Measurements from ENCODE around the gene CEACAM19.
"Not testable (repeated sequence)": the region's sequence is repeated elsewhere in the genome, so short reads cannot be mapped to it uniquely, and the experiment has no call there.

Gene CEACAM19

GRCh38 chr19:44663996-44664395 is 7.3 kb upstream of the CEACAM19 start:
- Histone ChIP-seq H3K9me3 (ENCODE audit: low read length) (no peaks in the 10 kb centered on the region), H3K9ac (ENCODE audit: low read length) (no peak overlapping the region), H3K27ac (ENCODE audit: low read depth, low read length) (no peak overlapping the region), H3K4me3 (ENCODE audit: low read depth in 1 of 2, low read length in 2 of 2) (no peak overlapping the region), H3K4me1 (ENCODE audit: insufficient read depth, low read length) (no peaks in the 10 kb centered on the region), H3K27me3 (ENCODE audit: control insufficient read depth in 1 of 2, insufficient read depth in 2 of 2, low read length in 2 of 2) (no peaks in the 10 kb centered on the region), H3K36me3 (ENCODE audit: insufficient read depth, low read length) (peaks cover 39% of the 10 kb centered on the region)

- no peak overlapping the region for H3K4me3 ChIP-seq (ENCODE audit: low read depth in 1 of 2, low read length in 2 of 2)
- H3K9me3 ChIP-seq (ENCODE audit: low read length) = no peaks in the 10 kb centered on the region
- H3K36me3 ChIP-seq (ENCODE audit: insufficient read depth, low read length) = peaks cover 33% of the 10 kb centered on the region
- H3K27me3 ChIP-seq (ENCODE audit: control insufficient read depth in 1 of 2, insufficient read depth in 2 of 2, low read length in 2 of 2) = no peaks in the 10 kb centered on the region
- H3K9ac ChIP-seq (ENCODE audit: low read length) = no peak overlapping the region
- no peaks in the 10 kb centered on the region for H3K4me1 ChIP-seq (ENCODE audit: insufficient read depth, low read length)
- no peak overlapping the region for H3K27ac ChIP-seq (ENCODE audit: low read depth, low read length)
Observed at GRCh38 chr19:44664976-44665375, 6.3 kb upstream of the CEACAM19 start.

- H3K4me1 ChIP-seq (ENCODE audit: insufficient read depth, low read length) = no peaks in the 10 kb centered on the region
- H3K27me3 ChIP-seq (ENCODE audit: control insufficient read depth in 1 of 2, insufficient read depth in 2 of 2, low read length in 2 of 2) = no peaks in the 10 kb centered on the region
- no peak overlapping the region for H3K4me3 ChIP-seq (ENCODE audit: low read depth in 1 of 2, low read length in 2 of 2)
- no peak overlapping the region for H3K27ac ChIP-seq (ENCODE audit: low read depth, low read length)
- no peak overlapping the region for H3K9ac ChIP-seq (ENCODE audit: low read length)
- peaks cover 14% of the 10 kb centered on the region for H3K36me3 ChIP-seq (ENCODE audit: insufficient read depth, low read length)
- H3K9me3 ChIP-seq (ENCODE audit: low read length) = no peaks in the 10 kb centered on the region
Observed at GRCh38 chr19:44666852-44667556, 4.3 kb upstream of the CEACAM19 start.

GRCh38 chr19:44668985-44669764 is 2.1 kb upstream of the CEACAM19 start:
- Histone ChIP-seq H3K4me3 (ENCODE audit: low read depth in 1 of 2, low read length in 2 of 2) (no peak overlapping the region), H3K9ac (ENCODE audit: low read length) (no peak overlapping the region), H3K9me3 (ENCODE audit: low read length) (no peaks in the 10 kb centered on the region), H3K27ac (ENCODE audit: low read depth, low read length) (no peak overlapping the region), H3K36me3 (ENCODE audit: insufficient read depth, low read length) (no peaks in the 10 kb centered on the region), H3K27me3 (ENCODE audit: control insufficient read depth in 1 of 2, insufficient read depth in 2 of 2, low read length in 2 of 2) (no peaks in the 10 kb centered on the region), H3K4me1 (ENCODE audit: insufficient read depth, low read length) (no peaks in the 10 kb centered on the region)

- H3K36me3 ChIP-seq (ENCODE audit: insufficient read depth, low read length); H3K4me1 ChIP-seq (ENCODE audit: insufficient read depth, low read length); H3K9ac ChIP-seq (ENCODE audit: low read length); H3K27me3 ChIP-seq (ENCODE audit: control insufficient read depth in 1 of 2, insufficient read depth in 2 of 2, low read length in 2 of 2); H3K9me3 ChIP-seq (ENCODE audit: low read length); H3K27ac ChIP-seq (ENCODE audit: low read depth, low read length); H3K4me3 ChIP-seq (ENCODE audit: low read depth in 1 of 2, low read length in 2 of 2): not testable (repeated sequence)
Observed at GRCh38 chr19:44670027-44670426, 1.3 kb upstream of the CEACAM19 start.

- Histone ChIP-seq H3K4me1 (ENCODE audit: insufficient read depth, low read length) (no peaks in the 10 kb centered on the region), H3K4me3 (ENCODE audit: low read depth in 1 of 2, low read length in 2 of 2) (no peak overlapping the region), H3K9me3 (ENCODE audit: low read length) (no peaks in the 10 kb centered on the region), H3K9ac (ENCODE audit: low read length) (no peak overlapping the region), H3K27ac (ENCODE audit: low read depth, low read length) (no peak overlapping the region), H3K27me3 (ENCODE audit: control insufficient read depth in 1 of 2, insufficient read depth in 2 of 2, low read length in 2 of 2) (no peaks in the 10 kb centered on the region), H3K36me3 (ENCODE audit: insufficient read depth, low read length) (no peaks in the 10 kb centered on the region)
Observed at GRCh38 chr19:44672226-44672625, 944 bp downstream of the CEACAM19 start.

GRCh38 chr19:44673510-44673909 is 2.2 kb downstream of the CEACAM19 start:
- Histone ChIP-seq H3K4me3 (ENCODE audit: low read depth in 1 of 2, low read length in 2 of 2) (no peak overlapping the region), H3K27me3 (ENCODE audit: control insufficient read depth in 1 of 2, insufficient read depth in 2 of 2, low read length in 2 of 2) (no peaks in the 10 kb centered on the region), H3K4me1 (ENCODE audit: insufficient read depth, low read length) (no peaks in the 10 kb centered on the region), H3K27ac (ENCODE audit: low read depth, low read length) (no peak overlapping the region), H3K9ac (ENCODE audit: low read length) (no peak overlapping the region), H3K36me3 (ENCODE audit: insufficient read depth, low read length) (no peaks in the 10 kb centered on the region), H3K9me3 (ENCODE audit: low read length) (no peaks in the 10 kb centered on the region)

GRCh38 chr19:44675521-44675920 is 4.2 kb downstream of the CEACAM19 start:
- H3K4me1 ChIP-seq (ENCODE audit: insufficient read depth, low read length) = no peaks in the 10 kb centered on the region
- no peak overlapping the region for H3K4me3 ChIP-seq (ENCODE audit: low read depth in 1 of 2, low read length in 2 of 2)
- H3K27me3 ChIP-seq (ENCODE audit: control insufficient read depth in 1 of 2, insufficient read depth in 2 of 2, low read length in 2 of 2) = no peaks in the 10 kb centered on the region
- H3K27ac ChIP-seq (ENCODE audit: low read depth, low read length) = no peak overlapping the region
- H3K9ac ChIP-seq (ENCODE audit: low read length) = no peak overlapping the region
- H3K9me3 ChIP-seq (ENCODE audit: low read length) = no peaks in the 10 kb centered on the region
- no peaks in the 10 kb centered on the region for H3K36me3 ChIP-seq (ENCODE audit: insufficient read depth, low read length)

- no peaks in the 10 kb centered on the region for H3K9me3 ChIP-seq (ENCODE audit: low read length)
- no peaks in the 10 kb centered on the region for H3K4me1 ChIP-seq (ENCODE audit: insufficient read depth, low read length)
- H3K9ac ChIP-seq (ENCODE audit: low read length) = no peak overlapping the region
- H3K36me3 ChIP-seq (ENCODE audit: insufficient read depth, low read length) = no peaks in the 10 kb centered on the region
- H3K27me3 ChIP-seq (ENCODE audit: control insufficient read depth in 1 of 2, insufficient read depth in 2 of 2, low read length in 2 of 2) = no peaks in the 10 kb centered on the region
- H3K4me3 ChIP-seq (ENCODE audit: low read depth in 1 of 2, low read length in 2 of 2) = no peak overlapping the region
- no peak overlapping the region for H3K27ac ChIP-seq (ENCODE audit: low read depth, low read length)
Observed at GRCh38 chr19:44677019-44677811, 5.9 kb downstream of the CEACAM19 start.

- H3K4me1 ChIP-seq (ENCODE audit: insufficient read depth, low read length) = no peaks in the 10 kb centered on the region
- no peak overlapping the region for H3K9ac ChIP-seq (ENCODE audit: low read length)
- H3K9me3 ChIP-seq (ENCODE audit: low read length) = no peaks in the 10 kb centered on the region
- H3K4me3 ChIP-seq (ENCODE audit: low read depth in 1 of 2, low read length in 2 of 2) = no peak overlapping the region
- no peak overlapping the region for H3K27ac ChIP-seq (ENCODE audit: low read depth, low read length)
- H3K36me3 ChIP-seq (ENCODE audit: insufficient read depth, low read length) = no peaks in the 10 kb centered on the region
- no peaks in the 10 kb centered on the region for H3K27me3 ChIP-seq (ENCODE audit: control insufficient read depth in 1 of 2, insufficient read depth in 2 of 2, low read length in 2 of 2)
Observed at GRCh38 chr19:44680536-44680935, 9.3 kb downstream of the CEACAM19 start.

- Histone ChIP-seq H3K4me1 (ENCODE audit: insufficient read depth, low read length) (no peaks in the 10 kb centered on the region), H3K36me3 (ENCODE audit: insufficient read depth, low read length) (no peaks in the 10 kb centered on the region), H3K9ac (ENCODE audit: low read length) (no peak overlapping the region), H3K27me3 (ENCODE audit: control insufficient read depth in 1 of 2, insufficient read depth in 2 of 2, low read length in 2 of 2) (no peaks in the 10 kb centered on the region), H3K27ac (ENCODE audit: low read depth, low read length) (no peak overlapping the region), H3K9me3 (ENCODE audit: low read length) (no peaks in the 10 kb centered on the region), H3K4me3 (ENCODE audit: low read depth in 1 of 2, low read length in 2 of 2) (no peak overlapping the region)
Observed at GRCh38 chr19:44681992-44682790, 10.9 kb downstream of the CEACAM19 start.

Data from muscle layer of colon (tissue), 2 donors.